HG03575 (cell line): Measurements from ENCODE around the gene MED25.

Experiments used
- ATAC-seq: cut with Tn5 transposase; IDR thresholded peaks from one replicate; pipeline ENCODE4 v1.9.1; 2021; ENCODE audit not compliant: unreplicated experiment, insufficient number of reproducible peaks, low FRiP score; ENCODE audit errors: extremely low read depth

MED25 gene

GRCh38 chr19:49864890-49865289 lies 46.8 kb downstream of the MED25 start:
- ATAC-seq: no peak

- ATAC-seq: peak; percentile 35
Measured at GRCh38 chr19:49866933-49867782, 49.1 kb downstream of the MED25 start, which contains the start of gene PNKP. Gene PNKP (minus strand): TSS chr19:49867576. CDS start chr19:49867204, 372 bp downstream.

GRCh38 chr19:49869009-49869483 lies 51.0 kb downstream of the MED25 start:
- ATAC-seq: no peak

GRCh38 chr19:49869484-49870308 lies 51.6 kb downstream of the MED25 start:
- peak; percentile 29 for ATAC-seq

GRCh38 chr19:49870309-49870901 lies 52.3 kb downstream of the MED25 start:
- no peak for ATAC-seq

GRCh38 chr19:49871349-49871985 lies 53.4 kb downstream of the MED25 start:
- ATAC-seq: no peak

GRCh38 chr19:49872245-49873128 lies 54.4 kb downstream of the MED25 start:
- ATAC-seq: no peak

GRCh38 chr19:49873129-49873521 lies 55.0 kb downstream of the MED25 start:
- no peak for ATAC-seq

GRCh38 chr19:49873834-49874233 lies 55.7 kb downstream of the MED25 start:
- no peak for ATAC-seq

- no peak for ATAC-seq
Measured at GRCh38 chr19:49874503-49875157, 56.5 kb downstream of the MED25 start.

- no peak for ATAC-seq
Measured at GRCh38 chr19:49875177-49875576, 57.1 kb downstream of the MED25 start.

- no peak for ATAC-seq
Measured at GRCh38 chr19:49875857-49876421, 57.9 kb downstream of the MED25 start.

- ATAC-seq: no peak
Measured at GRCh38 chr19:49876422-49877019, 58.4 kb downstream of the MED25 start.

GRCh38 chr19:49877020-49877878 lies 59.2 kb downstream of the MED25 start, which contains the start of the genes AKT1S1 and TBC1D17:
Gene AKT1S1 (minus strand): TSS chr19:49877355. CDS start chr19:49873295, 4,060 bp downstream.
Gene TBC1D17 (plus strand): TSS chr19:49877702. CDS start chr19:49877724, 22 bp downstream.
- peak; percentile 58 for ATAC-seq

- peak; percentile 14 for ATAC-seq
Measured at GRCh38 chr19:49877879-49878743, 60.0 kb downstream of the MED25 start.
